ENCODE measurements around the gene SERPINB7.

The SERPINB7 gene

GRCh38 chr18:63848159-63848558, 72.9 kb downstream of the SERPINB7 start:
- TF ChIP-seq SIN3A (IDR thresholded peaks at IDR 0.05; ENCODE audit: borderline replicate concordance, insufficient read depth, low read length) = no peak
- no peak for TF ChIP-seq POLR2AphosphoS5 (IDR thresholded peaks at IDR 0.05; ENCODE audit: low read depth, low read length)
- no peak for TF ChIP-seq TAF1 (IDR thresholded peaks at IDR 0.05; ENCODE audit: borderline replicate concordance, insufficient read depth, low read length)
- TF ChIP-seq REST (IDR thresholded peaks at IDR 0.05; ENCODE audit: insufficient read depth in 1 of 2, low read depth in 2 of 2, low read length in 2 of 2) = no peak
- TF ChIP-seq FOXP2 (optimal IDR thresholded peaks at IDR 0.05; ENCODE audit: borderline replicate concordance, extremely low read depth, extremely low read length, insufficient read depth) = no peak

GRCh38 chr18:63850020-63850419, 74.8 kb downstream of the SERPINB7 start:
- TF ChIP-seq TAF1 (IDR thresholded peaks at IDR 0.05; ENCODE audit: borderline replicate concordance, insufficient read depth, low read length) (no peak), REST (IDR thresholded peaks at IDR 0.05; ENCODE audit: insufficient read depth in 1 of 2, low read depth in 2 of 2, low read length in 2 of 2) (no peak)

- TF ChIP-seq TAF1 (IDR thresholded peaks at IDR 0.05; ENCODE audit: borderline replicate concordance, insufficient read depth, low read length) (no peak), POLR2AphosphoS5 (IDR thresholded peaks at IDR 0.05; ENCODE audit: low read depth, low read length) (no peak), REST (IDR thresholded peaks at IDR 0.05; ENCODE audit: insufficient read depth in 1 of 2, low read depth in 2 of 2, low read length in 2 of 2) (no peak), FOXP2 (optimal IDR thresholded peaks at IDR 0.05; ENCODE audit: borderline replicate concordance, extremely low read depth, extremely low read length, insufficient read depth) (no peak), SIN3A (IDR thresholded peaks at IDR 0.05; ENCODE audit: borderline replicate concordance, insufficient read depth, low read length) (no peak)
These were observed 75.4 kb downstream of the SERPINB7 start for GRCh38 chr18:63850636-63851035.
